NCI-H748 (cell line): ENCODE data around the gene IZUMO4.
"Not testable (repeated sequence)": the region's sequence is repeated elsewhere in the genome, so short reads cannot be mapped to it uniquely, and the experiment has no call there.

Experiments used
- DNase-seq: peaks from one replicate; lab custom pipeline; 2025; ENCODE audit not compliant: unreplicated experiment; lab: John Stamatoyannopoulos, UW

The IZUMO4 gene

GRCh38 chr19:2122251-2122650, 25.5 kb downstream of the IZUMO4 start:
- DNase-seq, result no peak

DNA sequence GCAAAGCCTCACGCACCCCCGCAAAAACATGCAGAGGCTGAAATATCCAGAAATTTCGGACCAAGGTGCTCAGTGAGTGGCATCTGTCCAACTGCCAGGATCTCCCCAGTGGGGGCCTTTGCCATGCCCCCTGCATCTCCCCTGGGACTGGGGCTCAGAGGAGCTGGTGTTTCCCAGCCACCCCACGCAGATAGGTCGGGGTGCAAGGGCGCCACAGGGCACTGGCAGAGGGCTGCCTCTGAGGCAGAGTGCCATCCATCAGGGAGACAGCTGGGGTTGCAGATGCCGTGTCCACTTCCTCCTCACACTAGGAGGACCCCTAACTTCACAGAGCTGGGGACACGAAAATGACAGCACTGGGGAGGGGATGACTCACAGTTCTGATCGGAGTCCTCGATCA, 26.3 kb downstream of the IZUMO4 start:
- DNase-seq, result no peak

- DNase-seq, result no peak
Measured at GRCh38 chr19:2123682-2124387, 27.1 kb downstream of the IZUMO4 start.

GRCh38 chr19:2126879-2127518, 30.3 kb downstream of the IZUMO4 start:
- no peak for DNase-seq

DNA sequence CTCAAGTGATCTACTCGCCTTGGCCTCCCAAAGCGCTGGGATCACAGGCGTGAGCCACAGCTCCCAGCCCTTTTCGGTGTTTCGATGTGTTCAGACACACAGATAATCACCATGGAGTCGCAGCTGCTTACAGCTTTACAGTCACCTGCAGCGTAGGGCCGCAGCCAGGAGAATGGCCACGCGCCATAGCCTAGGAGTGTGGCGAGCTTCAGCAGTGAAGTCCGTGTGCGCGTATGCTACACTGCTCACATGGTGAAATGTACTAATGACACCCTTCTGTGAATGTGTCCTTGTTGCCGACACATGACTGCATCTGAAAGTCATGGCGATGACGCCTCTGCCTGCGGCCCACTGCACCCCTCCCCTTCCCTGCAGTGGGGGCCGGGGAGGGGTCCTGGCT, 31.0 kb downstream of the IZUMO4 start:
- DNase-seq, result no peak

- not testable (repeated sequence) for DNase-seq
Measured at GRCh38 chr19:2128252-2128651, 31.5 kb downstream of the IZUMO4 start.

- DNase-seq, result no peak
Measured at GRCh38 chr19:2129022-2129421, 32.3 kb downstream of the IZUMO4 start.

- DNase-seq, result no peak
Measured at GRCh38 chr19:2129486-2129885, 32.8 kb downstream of the IZUMO4 start.

GRCh38 chr19:2129892-2130770, 33.4 kb downstream of the IZUMO4 start:
- DNase-seq, result no peak

DNA sequence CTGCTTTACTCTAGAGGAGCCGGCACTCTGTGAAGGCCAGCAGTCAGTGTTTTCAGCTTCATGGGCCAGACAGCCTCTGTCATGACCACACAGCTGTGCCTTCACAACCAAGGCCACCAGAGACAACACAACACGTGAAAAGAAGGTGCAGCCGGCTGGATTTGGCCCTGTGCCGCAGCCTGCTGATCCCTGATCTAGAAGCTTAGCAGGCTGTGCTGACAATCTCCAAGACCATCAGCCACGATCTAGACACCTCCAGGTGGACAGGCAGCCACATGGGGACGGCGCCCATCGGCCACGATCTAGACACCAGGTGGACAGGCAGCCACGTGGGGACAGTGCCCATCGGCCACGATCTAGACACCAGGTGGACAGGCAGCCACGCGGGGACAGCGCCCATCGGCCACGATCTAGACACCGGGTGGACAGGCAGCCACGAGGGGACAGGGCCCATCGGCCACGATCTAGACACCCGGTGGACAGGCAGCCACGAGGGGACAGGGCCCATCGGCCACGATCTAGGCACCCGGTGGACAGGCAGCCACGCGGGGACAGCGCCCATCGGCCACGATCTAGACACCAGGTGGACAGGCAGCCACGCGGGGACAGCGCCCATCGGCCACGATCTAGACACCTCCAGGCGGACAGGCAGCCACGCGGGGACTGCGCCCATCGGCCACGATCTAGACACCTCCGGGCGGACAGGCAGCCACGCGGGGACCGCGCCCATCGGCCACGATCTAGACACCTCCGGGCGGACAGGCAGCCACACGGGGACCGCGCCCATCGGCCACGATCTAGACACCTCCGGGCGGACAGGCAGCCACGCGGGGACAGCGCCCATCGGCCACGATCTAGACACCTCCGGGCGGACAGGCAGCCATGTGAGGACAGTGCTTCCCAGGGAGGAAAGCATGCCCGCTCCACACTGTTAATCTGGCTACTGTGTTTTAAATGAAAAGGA, 34.6 kb downstream of the IZUMO4 start:
- DNase-seq, result not testable (repeated sequence)

GRCh38 chr19:2132191-2132590, 35.5 kb downstream of the IZUMO4 start:
- no peak for DNase-seq

- no peak for DNase-seq
Measured at GRCh38 chr19:2132731-2133490, 36.2 kb downstream of the IZUMO4 start.

DNA sequence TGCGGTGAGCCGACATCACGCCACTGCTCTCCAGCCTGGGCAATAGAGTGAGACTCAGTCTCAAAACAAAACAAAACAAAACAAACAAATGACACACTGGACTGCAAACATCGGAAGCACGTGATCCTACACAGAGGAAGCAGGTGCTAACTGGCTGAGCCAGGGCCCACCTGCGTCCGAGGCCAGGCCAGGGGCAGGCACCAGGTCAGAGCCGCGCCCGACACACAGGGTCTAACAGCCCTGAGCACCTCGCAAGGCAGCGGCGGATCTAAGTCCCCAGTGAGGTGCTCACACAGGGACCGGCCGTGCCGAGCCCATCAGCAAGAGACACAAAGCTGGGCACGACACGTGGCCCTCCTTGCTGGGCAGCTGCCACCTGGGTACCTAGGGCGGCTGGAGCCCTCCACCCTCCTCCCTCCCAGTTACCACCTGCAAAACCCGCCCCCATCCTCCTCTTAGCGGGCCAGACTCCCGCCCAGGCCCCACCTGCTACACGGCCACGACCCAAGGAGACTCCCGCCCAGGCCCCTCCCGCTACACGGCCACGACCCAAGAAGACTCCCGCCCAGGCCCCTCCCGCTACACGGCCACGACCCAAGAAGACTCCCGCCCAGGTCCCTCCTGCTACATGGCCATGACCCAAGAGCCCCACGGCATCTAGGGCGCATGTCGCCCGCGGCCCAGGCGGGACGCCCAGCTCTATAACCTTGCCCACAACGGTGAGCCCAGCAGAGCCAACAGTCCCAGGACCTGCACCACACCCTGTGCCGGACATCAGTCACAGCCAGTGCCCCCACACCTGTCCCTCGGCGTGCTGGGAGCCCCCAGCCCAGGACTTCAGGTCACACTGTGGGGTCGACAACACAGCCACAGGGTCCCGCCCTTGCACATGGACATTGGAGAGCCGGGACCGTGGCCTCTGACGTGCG, 39.0 kb downstream of the IZUMO4 start:
- DNase-seq, result no peak

GRCh38 chr19:2136796-2137195, 40.1 kb downstream of the IZUMO4 start:
- DNase-seq, result no peak

GRCh38 chr19:2138061-2138728, 41.5 kb downstream of the IZUMO4 start:
- no peak for DNase-seq

- DNase-seq, result no peak
Measured at GRCh38 chr19:2139385-2140137, 42.8 kb downstream of the IZUMO4 start.

DNA sequence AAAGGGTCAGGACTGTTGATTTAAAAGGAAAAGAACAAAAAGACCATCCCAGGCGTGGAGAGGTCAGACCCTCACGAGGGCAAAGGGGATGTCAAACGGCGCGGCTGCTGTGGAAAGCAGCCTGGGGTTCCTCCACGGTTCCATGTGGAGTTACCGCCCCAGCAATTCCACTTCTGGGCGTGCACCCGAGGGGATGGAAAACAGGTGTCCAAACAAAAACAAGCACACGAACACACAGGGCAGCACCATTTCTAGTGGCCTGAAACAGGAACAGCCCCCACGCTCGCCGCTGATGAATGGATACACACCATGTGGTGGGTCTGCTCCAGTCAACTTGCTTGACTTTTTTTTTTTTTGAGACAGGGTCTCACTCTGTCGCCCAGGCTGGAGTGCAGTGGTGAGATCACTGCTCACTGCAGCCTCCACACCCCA, 43.4 kb downstream of the IZUMO4 start:
- no peak for DNase-seq
